AG09309 (cell line): ENCODE results near the gene PLEKHJ1.

Experiments
- DNase-seq: peaks from one replicate; pipeline ENCODE4 v3.0.0-alpha.2; 2010; ENCODE audit warnings: low read depth
- H3K4me3 ChIP-seq: 2 replicates; pipeline ENCODE4 v1.5.1; 2011; ENCODE audit warnings: mild to moderate bottlenecking, low read depth, low read length, moderate library complexity; ENCODE audit not compliant: control insufficient read depth
- CTCF ChIP-seq: IDR thresholded peaks from 2 replicates; pipeline ENCODE4 v1.5.1; 2011; ENCODE audit warnings: mild to moderate bottlenecking, low read depth, low read length, inconsistent platforms; ENCODE audit not compliant: insufficient read depth, control insufficient read depth; ENCODE audit errors: missing control alignments

PLEKHJ1 gene

DNA sequence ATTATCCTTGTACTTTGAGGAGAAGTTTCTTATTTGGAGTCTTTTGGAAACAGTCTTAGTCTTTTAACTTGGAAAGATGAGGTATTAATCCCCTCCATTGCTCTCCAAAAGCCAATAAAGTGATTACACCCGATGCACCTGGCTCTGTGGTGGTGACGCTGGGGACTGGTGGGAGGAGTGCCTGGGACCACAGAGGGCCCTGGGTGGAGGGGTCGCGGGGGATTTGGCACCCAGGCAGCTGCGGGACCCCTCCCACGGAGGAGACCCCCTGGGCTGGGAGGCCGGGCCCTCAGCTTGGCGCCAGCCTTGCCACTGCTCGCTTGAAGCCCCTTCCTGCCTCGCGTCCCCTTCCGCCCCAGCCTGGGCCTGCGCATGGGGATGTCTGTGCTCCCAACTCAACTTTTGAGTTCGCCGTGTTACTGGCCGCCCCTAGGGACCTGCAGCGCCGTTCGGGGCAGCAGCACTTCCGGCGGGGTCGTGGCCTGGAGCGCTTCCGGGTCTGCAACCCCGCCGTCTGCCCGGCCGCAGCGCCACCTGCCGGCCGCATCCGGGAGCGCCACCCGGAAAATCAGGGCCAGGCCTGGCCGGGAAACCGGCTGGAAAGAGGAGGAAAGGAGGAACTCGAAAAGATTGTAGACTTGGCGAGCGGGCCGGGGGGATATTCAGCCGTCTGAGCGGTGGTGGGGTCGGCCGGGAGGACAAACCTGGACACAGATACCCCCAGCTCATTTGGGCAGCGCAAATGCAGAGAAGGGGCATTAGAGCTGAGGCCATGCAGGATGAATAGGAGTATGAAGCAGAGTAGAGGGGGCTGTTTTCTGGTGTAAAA, 37.4 kb upstream of the PLEKHJ1 start:
- no peak for DNase-seq
- peak; percentile 77 for TF ChIP-seq CTCF
- peak overlapping the region; percentile 45 for H3K4me3 ChIP-seq

GRCh38 chr19:2271234-2272103, 35.3 kb upstream of the PLEKHJ1 start:
- TF ChIP-seq CTCF = no peak
- DNase-seq = no peak
- H3K4me3 ChIP-seq = peak overlapping the region; percentile 90

GRCh38 chr19:2270423-2271233, 34.5 kb upstream of the PLEKHJ1 start:
- no peak for DNase-seq
- peak overlapping the region; percentile 90 for H3K4me3 ChIP-seq
- no peak for TF ChIP-seq CTCF

GRCh38 chr19:2270157-2270422, 34.0 kb upstream of the PLEKHJ1 start:
- DNase-seq = no peak

GRCh38 chr19:2269244-2270156, 33.4 kb upstream of the PLEKHJ1 start:
- H3K4me3 ChIP-seq = peak overlapping the region; percentile 90
- peak; percentile 84 for DNase-seq
- no peak for TF ChIP-seq CTCF

More at GRCh38 chr19:2270157-2270422, 34.0 kb upstream of the PLEKHJ1 start:
- no peak for TF ChIP-seq CTCF
- peak overlapping the region; percentile 90 for H3K4me3 ChIP-seq
